ENCODE measurements around the gene EPS8L2. TPM values are rescaled to one million over a fixed set of nuclear protein-coding genes. Genes with fewer than 3 reads are reported as not detected.

EPS8L2 gene
- total RNA-seq, 1 experiment from 2014 or later: 119 TPM

GRCh38 chr11:659532-660085 lies 46.4 kb upstream of the EPS8L2 start:
- POLR2A ChIA-PET: interaction anchor here (0.9 kb wide), 1 partner anchor 8 kb away, joined by 3 read pairs; no protein-coding TSS in a partner anchor
- H3K27me3 Mint-ChIP-seq (ENCODE audit: insufficient read depth, unreplicated experiment): no peaks in the 10 kb centered on the region
- TF ChIP-seq CTCF (IDR thresholded peaks at IDR 0.05; ENCODE audit: unreplicated experiment): no peak
- no peak overlapping the region for H3K27ac Mint-ChIP-seq (ENCODE audit: low read depth, unreplicated experiment)
- H3K4me1 Mint-ChIP-seq (ENCODE audit: insufficient read depth, unreplicated experiment): no peaks in the 10 kb centered on the region
- peaks cover 57% of the 10 kb centered on the region for H3K36me3 Mint-ChIP-seq (ENCODE audit: insufficient read depth, unreplicated experiment)
- intact Hi-C loops (cut with micrococcal nuclease): no loop called here
- CTCF ChIA-PET: interaction anchor here (0.5 kb wide), 1 partner anchor 81 kb away, joined by 3 read pairs; no protein-coding TSS in a partner anchor
- no peaks in the 10 kb centered on the region for H3K9me3 Mint-ChIP-seq (ENCODE audit: unreplicated experiment)
- no peak for DNase-seq (ENCODE audit: unreplicated experiment)
- no TSS peak for BruUV-seq (replicated peaks)
- H3K4me3 Mint-ChIP-seq (ENCODE audit: unreplicated experiment): no peak overlapping the region

GRCh38 chr11:660281-660680 lies 45.8 kb upstream of the EPS8L2 start:
- Mint-ChIP-seq H3K9me3 (ENCODE audit: unreplicated experiment) (no peaks in the 10 kb centered on the region), H3K4me3 (ENCODE audit: unreplicated experiment) (no peak overlapping the region), H3K4me1 (ENCODE audit: insufficient read depth, unreplicated experiment) (no peaks in the 10 kb centered on the region), H3K36me3 (ENCODE audit: insufficient read depth, unreplicated experiment) (peaks cover 52% of the 10 kb centered on the region), H3K27ac (ENCODE audit: low read depth, unreplicated experiment) (no peak overlapping the region), H3K27me3 (ENCODE audit: insufficient read depth, unreplicated experiment) (no peaks in the 10 kb centered on the region)
- intact Hi-C loops (cut with micrococcal nuclease): no loop called here
- BruUV-seq (replicated peaks): no TSS peak
- POLR2A ChIA-PET: interaction anchor here (0.9 to 1.6 kb wide), 2 partner anchors 8 to 13 kb away, joined by 3 read pairs; no protein-coding TSS in a partner anchor
- CTCF ChIA-PET: interaction anchor here (0.5 kb wide), 2 partner anchors 82 to 461 kb away, joined by 3 to 4 read pairs; no protein-coding TSS in a partner anchor
- no peak for TF ChIP-seq CTCF (IDR thresholded peaks at IDR 0.05; ENCODE audit: unreplicated experiment)
- DNase-seq (ENCODE audit: unreplicated experiment): no peak

- H3K36me3 Mint-ChIP-seq (ENCODE audit: insufficient read depth, unreplicated experiment): peaks cover 53% of the 10 kb centered on the region
- no peaks in the 10 kb centered on the region for H3K9me3 Mint-ChIP-seq (ENCODE audit: unreplicated experiment)
- H3K4me1 Mint-ChIP-seq (ENCODE audit: insufficient read depth, unreplicated experiment): no peaks in the 10 kb centered on the region
- no peak for DNase-seq (ENCODE audit: unreplicated experiment)
- POLR2A ChIA-PET: interaction anchor here (0.9 to 1.6 kb wide), 2 partner anchors 7 to 14 kb away, joined by 3 read pairs; no protein-coding TSS in a partner anchor
- H3K4me3 Mint-ChIP-seq (ENCODE audit: unreplicated experiment): no peak overlapping the region
- TF ChIP-seq CTCF (IDR thresholded peaks at IDR 0.05; ENCODE audit: unreplicated experiment): no peak
- no peaks in the 10 kb centered on the region for H3K27me3 Mint-ChIP-seq (ENCODE audit: insufficient read depth, unreplicated experiment)
- H3K27ac Mint-ChIP-seq (ENCODE audit: low read depth, unreplicated experiment): no peak overlapping the region
- no TSS peak for BruUV-seq (replicated peaks)
- CTCF ChIA-PET: interaction anchor here (0.5 to 1.6 kb wide), 4 partner anchors 12 to 461 kb away, joined by 3 to 4 read pairs (median 4); no protein-coding TSS in a partner anchor
- intact Hi-C loops (cut with micrococcal nuclease): no loop called here
Measured at GRCh38 chr11:660681-661444, 45.2 kb upstream of the EPS8L2 start.

DNA sequence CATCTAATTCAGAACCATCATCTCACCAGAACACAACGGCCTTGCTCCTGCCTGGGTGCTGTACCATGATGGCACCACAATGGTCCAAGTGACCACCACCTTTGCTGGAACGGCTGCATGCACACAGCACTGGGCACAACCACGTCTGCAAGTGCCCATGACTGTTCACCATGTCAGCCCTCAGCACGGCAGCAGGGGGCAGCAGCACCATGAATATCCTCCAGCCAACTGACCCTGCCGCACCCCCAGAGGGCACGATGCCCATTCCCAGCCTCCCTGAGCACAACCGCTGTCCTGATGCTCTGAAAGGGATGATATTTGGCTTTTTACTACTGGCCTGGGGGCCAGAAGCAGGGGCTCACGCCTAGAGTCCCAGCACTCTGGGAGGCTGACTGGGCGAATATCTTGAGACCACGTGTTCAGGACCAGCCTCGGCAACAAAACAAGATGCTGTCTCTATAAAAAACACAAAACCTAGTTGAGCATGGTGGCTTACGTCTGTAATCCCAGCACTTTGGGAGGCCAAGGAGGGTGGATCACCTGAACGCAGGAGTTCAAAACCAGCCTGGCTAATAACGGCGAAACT lies 43.2 kb upstream of the EPS8L2 start:
- BruUV-seq (replicated peaks): no TSS peak
- no peaks in the 10 kb centered on the region for H3K4me1 Mint-ChIP-seq (ENCODE audit: insufficient read depth, unreplicated experiment)
- no peaks in the 10 kb centered on the region for H3K9me3 Mint-ChIP-seq (ENCODE audit: unreplicated experiment)
- intact Hi-C loops (cut with micrococcal nuclease): loop anchor here (1.0 to 2.0 kb wide), 3 partner anchors 61 to 134 kb away; no protein-coding TSS in a partner anchor
- H3K27ac Mint-ChIP-seq (ENCODE audit: low read depth, unreplicated experiment): no peak overlapping the region
- POLR2A ChIA-PET: no interaction called here
- TF ChIP-seq CTCF (IDR thresholded peaks at IDR 0.05; ENCODE audit: unreplicated experiment): peak; percentile 81
- DNase-seq (ENCODE audit: unreplicated experiment): peak; percentile 62
- H3K36me3 Mint-ChIP-seq (ENCODE audit: insufficient read depth, unreplicated experiment): peaks cover 49% of the 10 kb centered on the region
- H3K27me3 Mint-ChIP-seq (ENCODE audit: insufficient read depth, unreplicated experiment): no peaks in the 10 kb centered on the region
- H3K4me3 Mint-ChIP-seq (ENCODE audit: unreplicated experiment): no peak overlapping the region
- CTCF ChIA-PET: interaction anchor here (0.7 to 1.6 kb wide), 4 partner anchors 10 to 102 kb away, joined by 3 to 4 read pairs (median 4); no protein-coding TSS in a partner anchor
